ENCODE data around the gene LRRC26. TPM values are rescaled to one million over a fixed set of nuclear protein-coding genes. Genes with fewer than 3 reads are reported as not detected.

LRRC26 gene
- total RNA-seq, 4 donors from 2014 or later, result not detected

DNA sequence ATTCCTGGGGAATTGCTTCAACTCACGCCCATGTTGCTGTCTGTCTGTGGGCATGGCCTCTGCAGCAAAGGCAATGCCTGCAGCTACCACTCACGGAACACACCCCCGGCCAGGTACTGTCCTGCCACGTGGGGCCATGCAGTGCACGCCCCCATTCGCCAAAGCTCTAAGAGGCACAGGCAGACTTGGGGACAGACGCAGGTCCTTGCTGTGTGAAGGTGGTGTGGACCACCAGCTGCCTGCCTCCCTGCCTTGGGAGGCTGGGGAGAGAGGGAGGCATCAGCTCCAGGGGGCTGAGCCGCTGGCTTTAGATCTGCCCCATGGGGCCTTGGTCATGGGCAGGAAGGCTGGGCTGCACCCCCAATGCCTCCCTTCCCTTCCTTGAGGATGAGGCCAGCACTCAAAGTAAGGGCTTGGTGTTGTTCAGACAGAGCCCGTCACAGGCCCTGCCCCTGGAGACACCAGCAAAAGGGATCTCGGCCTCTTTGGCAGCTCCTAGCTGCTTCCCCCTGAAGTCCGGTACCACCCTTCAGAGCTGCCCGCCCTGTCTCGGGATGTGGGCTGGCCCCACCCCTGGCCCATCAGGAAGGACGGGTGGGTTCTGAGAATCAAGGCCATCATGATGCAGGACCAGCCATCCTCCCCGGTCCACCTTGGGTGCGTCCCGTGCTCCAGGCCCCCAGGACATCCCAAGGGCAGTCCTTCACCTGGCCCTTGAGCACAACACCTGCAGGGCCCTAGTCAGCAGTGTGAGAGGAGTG, 28.6 kb downstream of the LRRC26 start:
- no peak overlapping the region for H3K4me3 ChIP-seq (replicated peaks in 1 of 3)
- no peaks in the 10 kb centered on the region for H3K9me3 ChIP-seq
- intact Hi-C loops (cut with DNase I), result no loop called here
- H3K36me3 ChIP-seq, result no peaks in the 10 kb centered on the region
- H3K27me3 ChIP-seq, result peaks cover 12% of the 10 kb centered on the region
- DNase-seq, result no peak
- WGBS, 2 donors, result 53 to 75% methylated on average over 4 to 8 of the region's 17 CpGs
- H3K27ac ChIP-seq, result no peak overlapping the region
- peaks cover 0 to 3% of the 10 kb centered on the region in 2 donors for H3K4me1 ChIP-seq
- TF ChIP-seq, protein P1, sequence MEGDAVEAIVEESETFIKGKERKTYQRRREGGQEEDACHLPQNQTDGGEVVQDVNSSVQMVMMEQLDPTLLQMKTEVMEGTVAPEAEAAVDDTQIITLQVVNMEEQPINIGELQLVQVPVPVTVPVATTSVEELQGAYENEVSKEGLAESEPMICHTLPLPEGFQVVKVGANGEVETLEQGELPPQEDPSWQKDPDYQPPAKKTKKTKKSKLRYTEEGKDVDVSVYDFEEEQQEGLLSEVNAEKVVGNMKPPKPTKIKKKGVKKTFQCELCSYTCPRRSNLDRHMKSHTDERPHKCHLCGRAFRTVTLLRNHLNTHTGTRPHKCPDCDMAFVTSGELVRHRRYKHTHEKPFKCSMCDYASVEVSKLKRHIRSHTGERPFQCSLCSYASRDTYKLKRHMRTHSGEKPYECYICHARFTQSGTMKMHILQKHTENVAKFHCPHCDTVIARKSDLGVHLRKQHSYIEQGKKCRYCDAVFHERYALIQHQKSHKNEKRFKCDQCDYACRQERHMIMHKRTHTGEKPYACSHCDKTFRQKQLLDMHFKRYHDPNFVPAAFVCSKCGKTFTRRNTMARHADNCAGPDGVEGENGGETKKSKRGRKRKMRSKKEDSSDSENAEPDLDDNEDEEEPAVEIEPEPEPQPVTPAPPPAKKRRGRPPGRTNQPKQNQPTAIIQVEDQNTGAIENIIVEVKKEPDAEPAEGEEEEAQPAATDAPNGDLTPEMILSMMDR (IDR thresholded peaks at IDR 0.05), result no peak
- TF ChIP-seq POLR2A (IDR thresholded peaks at IDR 0.05), result no peak

DNA sequence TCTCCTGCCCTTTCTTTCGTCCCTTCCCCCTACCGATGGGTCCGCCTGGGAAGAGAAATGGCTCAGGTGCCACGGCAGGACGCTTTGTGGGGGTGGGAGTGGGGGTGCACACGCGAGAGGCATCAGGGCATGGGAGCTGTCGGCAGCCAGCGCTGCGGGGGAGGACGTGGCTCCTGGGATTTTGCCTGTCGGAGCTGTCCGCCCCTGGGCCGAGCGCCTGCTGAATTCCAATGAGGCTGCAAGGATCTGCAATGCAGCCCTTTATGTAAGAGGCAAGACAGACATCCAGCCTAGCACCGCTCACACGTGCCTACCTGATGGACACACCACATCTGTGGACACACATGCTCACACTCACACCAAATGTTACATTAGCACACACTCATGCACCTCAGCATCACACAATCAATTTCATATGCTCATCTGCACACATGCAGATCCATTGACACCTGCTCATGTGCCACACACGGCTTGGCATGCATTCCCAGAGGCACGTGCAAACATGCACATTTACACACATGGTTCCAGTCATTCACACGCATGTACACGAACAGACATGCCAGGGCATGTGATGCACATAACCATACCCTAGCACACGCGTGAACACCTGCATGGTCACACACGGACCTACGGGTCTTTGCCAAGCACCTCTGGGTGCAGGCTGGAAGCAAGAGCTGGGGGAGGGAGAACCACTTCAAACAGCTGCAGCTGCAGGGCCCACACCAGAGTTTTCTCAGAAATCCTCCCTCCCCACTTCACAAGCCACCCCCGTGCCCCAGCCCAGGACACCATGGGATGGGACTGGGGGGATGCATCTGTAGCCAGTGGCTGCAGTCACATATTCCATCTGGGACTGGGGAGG, 29.5 kb downstream of the LRRC26 start:
- no peak for DNase-seq
- no peak for TF ChIP-seq POLR2A (IDR thresholded peaks at IDR 0.05)
- TF ChIP-seq, protein P1 (IDR thresholded peaks at IDR 0.05), result no peak
- H3K4me1 ChIP-seq, result peaks cover 0 to 3% of the 10 kb centered on the region in 2 donors
- H3K9me3 ChIP-seq, result no peaks in the 10 kb centered on the region
- H3K27me3 ChIP-seq, result peaks cover 17% of the 10 kb centered on the region
- intact Hi-C loops (cut with DNase I), result no loop called here
- no peaks in the 10 kb centered on the region for H3K36me3 ChIP-seq
- no peak overlapping the region for H3K27ac ChIP-seq
- 63 to 69% methylated on average over 13 to 25 of the region's 26 CpGs for WGBS, 2 donors
- no peak overlapping the region for H3K4me3 ChIP-seq (replicated peaks in 1 of 3)

DNA sequence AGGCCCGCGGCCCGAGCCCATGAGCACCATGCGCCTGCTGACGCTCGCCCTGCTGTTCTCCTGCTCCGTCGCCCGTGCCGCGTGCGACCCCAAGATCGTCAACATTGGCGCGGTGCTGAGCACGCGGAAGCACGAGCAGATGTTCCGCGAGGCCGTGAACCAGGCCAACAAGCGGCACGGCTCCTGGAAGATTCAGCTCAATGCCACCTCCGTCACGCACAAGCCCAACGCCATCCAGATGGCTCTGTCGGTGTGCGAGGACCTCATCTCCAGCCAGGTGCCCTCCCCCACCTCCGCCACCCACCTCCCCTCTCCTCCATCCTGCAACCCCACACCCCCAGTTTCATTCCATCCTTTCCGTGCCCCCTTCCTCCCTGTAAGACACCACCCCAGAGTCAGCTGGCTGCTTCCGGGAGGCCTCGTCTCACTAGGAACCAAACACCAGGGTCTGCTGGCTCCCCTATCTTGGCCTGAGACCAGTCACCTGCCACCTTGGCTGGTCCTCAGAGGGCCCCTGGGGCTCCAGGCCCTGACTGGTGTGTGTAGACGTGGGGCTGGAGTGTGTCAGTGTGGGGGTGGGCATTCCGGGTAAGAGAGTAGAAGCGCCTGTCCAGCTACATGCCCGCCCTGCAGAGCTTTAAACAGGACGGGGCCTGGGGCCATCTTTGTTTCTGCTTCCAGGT, 30.2 kb downstream of the LRRC26 start:
- H3K27me3 ChIP-seq, result peaks cover 17% of the 10 kb centered on the region
- 61 to 72% methylated on average over 15 to 17 of the region's 37 CpGs for WGBS, 2 donors
- no peak overlapping the region for H3K27ac ChIP-seq
- no peaks in the 10 kb centered on the region for H3K36me3 ChIP-seq
- TF ChIP-seq, protein P1 (IDR thresholded peaks at IDR 0.05), result no peak
- no peak for TF ChIP-seq POLR2A (IDR thresholded peaks at IDR 0.05)
- no peak for DNase-seq
- intact Hi-C loops (cut with DNase I), result no loop called here
- H3K9me3 ChIP-seq, result no peaks in the 10 kb centered on the region
- H3K4me3 ChIP-seq (replicated peaks in 1 of 3), result no peak overlapping the region
- H3K4me1 ChIP-seq, result peaks cover 0 to 3% of the 10 kb centered on the region in 2 donors

DNA sequence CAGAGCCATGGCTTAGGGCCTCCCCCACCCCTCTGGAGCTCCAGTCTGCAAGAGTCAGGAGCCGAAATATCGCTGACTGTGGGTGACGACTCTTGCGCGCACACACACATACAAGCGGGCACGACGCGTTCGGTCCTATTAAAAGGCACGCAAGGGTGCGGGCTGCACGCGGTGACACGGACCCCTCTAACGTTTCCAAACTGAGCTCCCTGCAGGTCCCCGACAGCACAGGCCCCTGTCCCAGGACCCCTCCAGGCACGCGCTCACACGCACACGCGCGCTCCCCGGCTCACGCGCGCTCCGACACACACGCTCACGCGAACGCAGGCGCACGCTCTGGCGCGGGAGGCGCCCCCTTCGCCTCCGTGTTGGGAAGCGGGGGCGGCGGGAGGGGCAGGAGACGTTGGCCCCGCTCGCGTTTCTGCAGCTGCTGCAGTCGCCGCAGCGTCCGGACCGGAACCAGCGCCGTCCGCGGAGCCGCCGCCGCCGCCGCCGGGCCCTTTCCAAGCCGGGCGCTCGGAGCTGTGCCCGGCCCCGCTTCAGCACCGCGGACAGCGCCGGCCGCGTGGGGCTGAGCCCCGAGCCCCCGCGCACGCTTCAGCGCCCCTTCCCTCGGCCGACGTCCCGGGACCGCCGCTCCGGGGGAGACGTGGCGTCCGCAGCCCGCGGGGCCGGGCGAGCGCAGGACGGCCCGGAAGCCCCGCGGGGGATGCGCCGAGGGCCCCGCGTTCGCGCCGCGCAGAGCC, 31.0 kb downstream of the LRRC26 start, which contains the start of gene GRIN1:
Gene GRIN1, plus strand, starts transcription at position 433 of the 746 bp plus-strand sequence. CDS start 333 bp downstream, outside the sequence.
- no peak within 1 kb of the TSS for H3K27ac ChIP-seq
- no peaks in the 10 kb centered on the region for H3K36me3 ChIP-seq
- TF ChIP-seq, protein P1 (IDR thresholded peaks at IDR 0.05), result no peak
- TF ChIP-seq POLR2A (IDR thresholded peaks at IDR 0.05), result no peak
- H3K27me3 ChIP-seq, result peaks cover 17% of the 10 kb centered on the region
- WGBS, 2 donors, result 23% methylated on average over 6 of the region's 104 CpGs; no CpG with 5 or more reads in 1 of the 2 donors
- DNase-seq, result peak; percentile 41 to 50
- no peak within 1 kb of the TSS for H3K4me3 ChIP-seq (replicated peaks in 1 of 3)
- no peaks in the 10 kb centered on the region for H3K9me3 ChIP-seq
- intact Hi-C loops (cut with DNase I), result no loop called here
- H3K4me1 ChIP-seq, result peaks cover 0 to 3% of the 10 kb centered on the region in 2 donors
